Measurements from ENCODE around the gene HTR2C.

- TF ChIP-seq POLR2A (IDR thresholded peaks at IDR 0.05; ENCODE audit: low read length) = no peak
- no peak for TF ChIP-seq CTCF (IDR thresholded peaks at IDR 0.05)
- no peak for TF ChIP-seq EP300 (IDR thresholded peaks at IDR 0.05)
- no peak for TF ChIP-seq JUN (IDR thresholded peaks at IDR 0.05)
- no peak for TF ChIP-seq SMC3 (IDR thresholded peaks at IDR 0.05)
- no peak for TF ChIP-seq MAZ (IDR thresholded peaks at IDR 0.05; ENCODE audit: borderline replicate concordance, low read depth, low read length)
- no peak for TF ChIP-seq HEYL (CRISPR knock-in tag; IDR thresholded peaks at IDR 0.05)
- no peak for TF ChIP-seq RNF2 (IDR thresholded peaks at IDR 0.05; ENCODE audit: borderline replicate concordance, low read depth)
- no peak for TF ChIP-seq REST (IDR thresholded peaks at IDR 0.05)
- no peak for TF ChIP-seq ELK1 (IDR thresholded peaks at IDR 0.05; ENCODE audit: low read depth, low read length)
- TF ChIP-seq NFE2L2 (conservative IDR thresholded peaks at IDR 0.05; ENCODE audit: low read length) = no peak
- TF ChIP-seq RFX5 (IDR thresholded peaks at IDR 0.05) = no peak
- no peak for TF ChIP-seq USF2 (IDR thresholded peaks at IDR 0.05)
Measured at GRCh38 chrX:114715096-114715495, 131.2 kb downstream of the HTR2C start.

All from A549 (cell line).